Liver (tissue), 9 donors: Measurements from ENCODE around the gene RARG. TPM values are rescaled to one million over a fixed set of nuclear protein-coding genes. Genes with fewer than 3 reads are reported as not detected.
A peak's percentile ranks its signal among the peaks of the same experiment; 100 is the strongest.

Experiments used
- DNase-seq: peaks from one replicate; pipeline ENCODE4 v3.0.0-alpha.2; 2017; ENCODE audit warnings: low spot score
- H3K27ac ChIP-seq, 2 donors: one replicate each; pipeline ENCODE4 v1.7.0; 2013; ENCODE audit warnings: inconsistent platforms in 2 of 2, low read length in 2 of 2, control low read depth in 1 of 2, low read depth in 1 of 2, mild to moderate bottlenecking in 1 of 2
- H3K27me3 ChIP-seq, 4 donors: one replicate each; pipeline versions ENCODE4 v1.6.1 to v1.7.0; 2013; ENCODE audit warnings: low read length in 3 of 4, inconsistent platforms in 1 of 4, mild to moderate bottlenecking in 1 of 4, moderate library complexity in 1 of 4; ENCODE audit not compliant: control insufficient read depth in 4 of 4, insufficient read depth in 4 of 4
- H3K36me3 ChIP-seq, 4 donors: one replicate each; pipeline versions ENCODE4 v1.6.1 to v1.7.0; 2013; ENCODE audit warnings: low read length in 3 of 4, mild to moderate bottlenecking in 3 of 4, low read depth in 1 of 4, moderate library complexity in 1 of 4; ENCODE audit not compliant: control insufficient read depth in 4 of 4, insufficient read depth in 3 of 4
- H3K4me1 ChIP-seq, 4 donors: one replicate each; pipeline versions ENCODE4 v1.6.1 to v1.7.0; 2013; ENCODE audit warnings: low read length in 3 of 4, mild to moderate bottlenecking in 3 of 4, moderate library complexity in 1 of 4; ENCODE audit not compliant: control insufficient read depth in 4 of 4, insufficient read depth in 4 of 4
- H3K4me3 ChIP-seq, 3 donors: one replicate each; pipeline versions ENCODE4 v1.6.1 to v1.7.0; 2013; ENCODE audit warnings: low read length in 3 of 3, control low read depth in 1 of 3, low read depth in 1 of 3, mild to moderate bottlenecking in 1 of 3
- H3K9ac ChIP-seq, 2 donors: one replicate each; pipeline ENCODE4 v1.7.0; 2013; ENCODE audit warnings: low read length in 2 of 2, mild to moderate bottlenecking in 2 of 2, moderate library complexity in 2 of 2, control low read depth in 1 of 2, low read depth in 1 of 2
- H3K9me3 ChIP-seq, 4 donors: one replicate each; pipeline versions ENCODE4 v1.6.1 to v1.7.0; 2013; ENCODE audit warnings: low read length in 3 of 4; ENCODE audit not compliant: control insufficient read depth in 4 of 4
- ATF3 ChIP-seq: IDR thresholded peaks from 2 replicates; pipeline ENCODE4 v1.6.1; 2016; ENCODE audit warnings: antibody characterized with exemption
- CTCF ChIP-seq: fragments of 150-350 bp; IDR thresholded peaks from 2 replicates; pipeline ENCODE4 v1.5.1; 2017; ENCODE audit warnings: improper control_type of control experiment, low read depth, low read length; ENCODE audit not compliant: missing input control
- EGR1 ChIP-seq, 2 donors: IDR thresholded peaks; 2 replicates each; pipeline ENCODE4 v1.6.1; 2016 to 2018; ENCODE audit warnings: antibody characterized with exemption in 2 of 2, low read depth in 2 of 2
- FOXA1 ChIP-seq: IDR thresholded peaks from 2 replicates; pipeline ENCODE4 v1.6.1; 2016; ENCODE audit warnings: antibody characterized with exemption
- FOXA2 ChIP-seq: IDR thresholded peaks from 2 replicates; pipeline ENCODE4 v1.6.1; 2016; ENCODE audit warnings: antibody characterized with exemption
- GABPA ChIP-seq, 2 donors: IDR thresholded peaks in 1 of 2; conservative IDR thresholded peaks in 1 of 2; 2 replicates each; pipeline ENCODE4 v1.6.1; 2016; ENCODE audit warnings: antibody characterized with exemption in 2 of 2, mild to moderate bottlenecking in 1 of 2, moderate library complexity in 1 of 2
- HNF4A ChIP-seq, 2 donors: conservative IDR thresholded peaks; 2 replicates each; pipeline ENCODE4 v1.6.1; 2016; ENCODE audit warnings: antibody characterized with exemption in 2 of 2, mild to moderate bottlenecking in 2 of 2
- HNF4G ChIP-seq: IDR thresholded peaks from 2 replicates; pipeline ENCODE4 v1.6.1; 2016; ENCODE audit warnings: antibody characterized with exemption
- JUND ChIP-seq, 2 donors: IDR thresholded peaks; 2 replicates each; pipeline ENCODE4 v1.6.1; 2016; ENCODE audit warnings: antibody characterized with exemption in 2 of 2
- MAX ChIP-seq: IDR thresholded peaks from 2 replicates; pipeline ENCODE4 v1.6.1; 2016; ENCODE audit warnings: antibody characterized with exemption
- NR2F2 ChIP-seq: IDR thresholded peaks from 2 replicates; pipeline ENCODE4 v1.6.1; 2016; ENCODE audit warnings: antibody characterized with exemption
- RAD21 ChIP-seq, 2 donors: IDR thresholded peaks; 2 replicates each; pipeline ENCODE4 v1.6.1; 2016; ENCODE audit warnings: antibody characterized with exemption in 2 of 2, mild to moderate bottlenecking in 2 of 2
- REST ChIP-seq: IDR thresholded peaks from 2 replicates; pipeline ENCODE4 v1.6.1; 2016; ENCODE audit warnings: antibody characterized with exemption, mild to moderate bottlenecking
- RXRA ChIP-seq, 2 donors: IDR thresholded peaks; 2 replicates each; pipeline ENCODE4 v1.6.1; 2017 to 2018; ENCODE audit warnings: antibody characterized with exemption in 2 of 2, mild to moderate bottlenecking in 1 of 2
- SP1 ChIP-seq: IDR thresholded peaks from 2 replicates; pipeline ENCODE4 v1.6.1; 2018; ENCODE audit warnings: antibody characterized with exemption, mild to moderate bottlenecking
- TAF1 ChIP-seq: conservative IDR thresholded peaks from 2 replicates; pipeline ENCODE4 v1.6.1; 2016; ENCODE audit warnings: antibody characterized with exemption, mild to moderate bottlenecking
- YY1 ChIP-seq: IDR thresholded peaks from 2 replicates; pipeline ENCODE4 v1.6.1; 2016; ENCODE audit warnings: antibody characterized with exemption, mild to moderate bottlenecking
- ZBTB33 ChIP-seq: IDR thresholded peaks from 2 replicates; pipeline ENCODE4 v1.6.1; 2016; ENCODE audit warnings: antibody characterized with exemption
- WGBS: extraction: QIAGEN DNeasy Blood & Tissue Kit; methylation state at CpG from one replicate; pipeline ENCODE4 v1.1.7; 2013; 5-methylcytosine and 5-hydroxymethylcytosine counted together
- polyA plus RNA-seq, 2 donors: library from polyadenylated mRNA; stranded (reverse) in 1 of 2; unstranded in 1 of 2; fragments of 200-250 nt in 1 of 2; fragments of >200 nt in 1 of 2; fragmentation: Nextera tagmentation in 1 of 2; extraction: Ambion mirVana in 1 of 2; gene quantifications; one replicate each; pipeline versions ENCODE4 v1.2.1 to v1.2.3, GENCODE V29; 2013 to 2015
- total RNA-seq, 2 donors: library from RNA; depleted of rRNA; stranded (reverse); fragments of >200 nt; gene quantifications; one replicate each; pipeline ENCODE4 v1.2.3, GENCODE V29; 2014
- donor health status: healthy.
- donor health status: healthy.
- donor health status: healthy.
- donor health status: healthy.
- donor health status: healthy.

Gene RARG
- total and polyA plus RNA-seq, 4 donors, result 1.7 to 3.1 (median 2.7) TPM

- WGBS, result 46% methylated on average over 19 of the region's 19 CpGs
- TF ChIP-seq SP1 (no peak), RAD21 (IDR thresholded peaks at IDR 0.05) (no peak), MAX (no peak), HNF4A (conservative IDR thresholded peaks at IDR 0.05) (no peak), HNF4G (no peak), YY1 (no peak), REST (no peak), TAF1 (no peak), ZBTB33 (no peak), NR2F2 (no peak), FOXA1 (no peak), JUND (IDR thresholded peaks at IDR 0.05) (no peak), GABPA (IDR thresholded peaks at IDR 0.05 in 1 of 2, conservative IDR thresholded peaks at IDR 0.05 in 1 of 2) (no peak), RXRA (IDR thresholded peaks at IDR 0.05) (no peak)
- no peak for DNase-seq
- H3K36me3 ChIP-seq, result peaks cover 0 to 2% (median under 1%) of the 10 kb centered on the region in 4 donors
- H3K27ac ChIP-seq, result peak overlapping the region in 1 of 2 donors; percentile 58
- no peak overlapping the region for H3K9ac ChIP-seq
- H3K9me3 ChIP-seq, result no peaks in the 10 kb centered on the region
- no peaks in the 10 kb centered on the region for H3K27me3 ChIP-seq
- H3K4me1 ChIP-seq, result peaks cover 0 to 34% (median 32%) of the 10 kb centered on the region in 4 donors
- H3K4me3 ChIP-seq, result peak overlapping the region; percentile 14 to 54 (median 37)
Observed at GRCh38 chr12:53197011-53197640, 34.9 kb downstream of the RARG start.

GRCh38 chr12:53196486-53196885 lies 35.5 kb downstream of the RARG start:
- Histone ChIP-seq H3K4me3 (no peak overlapping the region), H3K9me3 (no peaks in the 10 kb centered on the region), H3K36me3 (peaks cover 0 to 9% (median 3%) of the 10 kb centered on the region in 4 donors), H3K4me1 (peaks cover 0 to 34% (median 32%) of the 10 kb centered on the region in 4 donors), H3K27me3 (no peaks in the 10 kb centered on the region), H3K9ac (no peak overlapping the region), H3K27ac (no peak overlapping the region)
- DNase-seq, result no peak
- WGBS, result 68% methylated on average over 14 of the region's 14 CpGs
- TF ChIP-seq SP1, result no peak
- TF ChIP-seq NR2F2, result no peak
- TF ChIP-seq HNF4G, result no peak
- TF ChIP-seq REST, result no peak
- no peak for TF ChIP-seq JUND (IDR thresholded peaks at IDR 0.05)
- no peak for TF ChIP-seq RXRA (IDR thresholded peaks at IDR 0.05)
- no peak for TF ChIP-seq RAD21 (IDR thresholded peaks at IDR 0.05)
- TF ChIP-seq TAF1, result no peak
- TF ChIP-seq YY1, result no peak
- no peak for TF ChIP-seq HNF4A (conservative IDR thresholded peaks at IDR 0.05)
- no peak for TF ChIP-seq FOXA1
- TF ChIP-seq ATF3, result no peak
- TF ChIP-seq CTCF, result no peak
- no peak for TF ChIP-seq GABPA (IDR thresholded peaks at IDR 0.05 in 1 of 2, conservative IDR thresholded peaks at IDR 0.05 in 1 of 2)
- no peak for TF ChIP-seq EGR1 (IDR thresholded peaks at IDR 0.05; ENCODE audit: low read depth in 2 of 2)
- TF ChIP-seq MAX, result no peak
- no peak for TF ChIP-seq FOXA2
